Effector CD8-positive, alpha-beta T cell (primary cell): ENCODE data around the gene VCL.

Source experiments
- DNase-seq: peaks from one replicate; lab custom pipeline; 2025; lab: John Stamatoyannopoulos, UW

The VCL gene

DNA sequence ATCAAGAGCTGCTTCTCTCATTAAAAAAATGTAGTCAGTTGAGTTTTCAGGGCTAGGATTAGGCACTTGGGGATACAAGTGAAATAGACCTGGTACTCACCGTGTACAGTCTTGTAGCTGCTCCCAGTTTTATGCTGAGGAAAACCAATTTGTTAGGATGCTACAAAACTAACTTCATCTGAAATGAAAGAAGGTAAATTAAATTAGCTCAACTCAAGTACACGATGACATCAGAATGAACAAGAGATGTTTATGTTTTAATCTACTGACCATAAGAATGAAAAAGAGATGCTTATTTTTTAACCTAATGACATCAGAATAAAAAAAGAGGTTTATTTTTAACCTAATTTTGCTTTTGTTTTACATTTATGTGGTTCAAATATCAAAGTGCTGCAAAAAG is 79.0 kb downstream of the VCL start:
- DNase-seq = no peak

DNA sequence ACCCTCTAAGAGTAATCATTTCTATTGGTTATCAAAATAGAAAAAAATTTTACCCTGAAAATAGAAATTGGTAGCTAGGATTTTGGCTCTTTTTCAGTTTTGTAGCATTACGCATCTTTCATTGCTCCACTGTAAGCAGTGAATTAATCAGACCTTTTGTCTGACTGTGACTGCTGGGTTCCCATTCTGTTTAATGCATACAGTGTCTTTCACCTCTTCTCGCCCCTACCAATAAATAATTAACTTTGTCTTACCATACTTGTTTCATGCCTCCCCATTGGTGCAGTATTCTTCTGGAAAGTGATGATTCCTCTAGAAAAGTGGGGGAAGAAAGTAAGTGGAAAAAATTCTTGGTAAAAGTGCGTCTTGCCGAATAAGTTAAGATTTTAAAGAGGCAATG is 79.5 kb downstream of the VCL start:
- no peak for DNase-seq

DNA sequence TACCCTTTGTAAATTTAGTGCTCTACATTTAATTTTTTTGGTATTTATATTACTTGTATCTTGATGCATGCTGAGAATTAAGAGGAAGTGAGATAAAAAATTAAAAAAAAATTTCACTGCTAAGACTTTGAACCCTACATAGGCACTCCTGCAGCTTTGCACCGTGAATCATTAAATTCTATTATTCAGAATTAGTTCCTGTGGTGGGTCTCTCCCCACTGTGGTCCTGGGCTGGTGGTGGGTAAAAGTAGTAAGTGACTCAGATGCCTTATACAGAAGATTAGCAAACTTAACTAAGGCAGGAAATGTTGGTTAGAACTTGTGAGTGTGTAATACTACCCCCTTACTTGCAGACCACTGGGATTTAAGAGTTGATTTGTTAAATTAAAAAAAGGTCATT is 80.1 kb downstream of the VCL start:
- no peak for DNase-seq

GRCh38 chr10:74079028-74079935 is 81.4 kb downstream of the VCL start:
- DNase-seq = no peak

DNA sequence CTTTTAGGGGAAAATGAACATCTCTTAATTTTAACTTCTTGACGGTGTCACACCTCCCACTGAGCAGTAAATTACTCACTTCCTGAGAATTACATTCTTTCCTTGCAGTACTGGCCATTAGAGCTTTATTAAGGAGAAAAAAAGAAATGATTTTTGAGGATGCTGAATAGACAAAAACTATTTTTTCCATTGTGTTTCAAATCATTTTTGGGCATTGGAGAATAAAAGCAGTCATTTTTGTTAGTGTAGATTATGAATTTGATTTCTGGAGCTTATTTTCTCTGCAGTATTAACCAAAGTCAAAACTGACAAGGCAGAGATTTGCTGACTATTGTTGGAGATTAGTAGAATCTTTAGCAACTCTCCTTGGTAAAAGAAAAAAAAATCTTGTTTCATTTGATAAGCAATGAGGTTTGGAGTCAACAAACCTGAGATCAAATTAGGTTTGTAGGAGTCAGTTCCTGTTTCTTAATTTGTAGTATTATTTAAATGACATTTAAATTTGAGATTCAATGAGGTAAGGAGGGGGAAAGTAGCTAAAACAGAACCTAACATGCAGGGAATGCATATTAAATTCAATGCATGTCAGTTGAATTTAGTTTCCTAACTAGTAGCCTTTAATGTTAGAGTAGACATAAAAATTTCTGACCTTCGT is 82.1 kb downstream of the VCL start:
- DNase-seq = no peak

DNA sequence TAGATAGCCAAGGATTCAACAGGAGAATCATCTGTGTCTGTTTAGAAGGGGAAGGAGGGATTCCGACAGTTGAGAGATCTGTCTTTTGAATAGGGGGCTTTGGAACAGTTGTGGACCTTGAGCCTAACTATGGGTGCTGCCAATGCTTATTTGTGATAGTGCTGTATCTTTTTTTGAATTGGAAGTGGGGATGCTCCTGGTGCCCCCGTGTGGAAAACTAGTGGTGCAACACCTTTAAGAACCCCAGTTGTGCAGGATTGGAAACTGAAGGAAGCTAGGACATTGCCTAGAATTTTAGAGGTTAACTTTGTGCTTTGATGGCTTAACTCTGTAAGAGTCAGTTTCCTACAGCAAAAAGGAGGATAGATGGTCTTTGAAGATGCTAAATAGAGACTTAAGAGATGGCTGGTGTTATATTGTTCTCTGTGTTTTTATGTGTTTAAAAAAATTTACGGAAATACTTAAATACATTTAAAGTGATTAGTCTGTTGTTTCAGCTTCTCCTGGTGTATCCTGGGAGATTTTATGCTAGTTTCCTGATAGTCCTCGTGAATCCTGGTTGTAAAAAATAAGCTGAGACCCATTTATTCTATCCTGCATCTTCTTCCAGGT is 83.4 kb downstream of the VCL start:
- no peak for DNase-seq

DNA sequence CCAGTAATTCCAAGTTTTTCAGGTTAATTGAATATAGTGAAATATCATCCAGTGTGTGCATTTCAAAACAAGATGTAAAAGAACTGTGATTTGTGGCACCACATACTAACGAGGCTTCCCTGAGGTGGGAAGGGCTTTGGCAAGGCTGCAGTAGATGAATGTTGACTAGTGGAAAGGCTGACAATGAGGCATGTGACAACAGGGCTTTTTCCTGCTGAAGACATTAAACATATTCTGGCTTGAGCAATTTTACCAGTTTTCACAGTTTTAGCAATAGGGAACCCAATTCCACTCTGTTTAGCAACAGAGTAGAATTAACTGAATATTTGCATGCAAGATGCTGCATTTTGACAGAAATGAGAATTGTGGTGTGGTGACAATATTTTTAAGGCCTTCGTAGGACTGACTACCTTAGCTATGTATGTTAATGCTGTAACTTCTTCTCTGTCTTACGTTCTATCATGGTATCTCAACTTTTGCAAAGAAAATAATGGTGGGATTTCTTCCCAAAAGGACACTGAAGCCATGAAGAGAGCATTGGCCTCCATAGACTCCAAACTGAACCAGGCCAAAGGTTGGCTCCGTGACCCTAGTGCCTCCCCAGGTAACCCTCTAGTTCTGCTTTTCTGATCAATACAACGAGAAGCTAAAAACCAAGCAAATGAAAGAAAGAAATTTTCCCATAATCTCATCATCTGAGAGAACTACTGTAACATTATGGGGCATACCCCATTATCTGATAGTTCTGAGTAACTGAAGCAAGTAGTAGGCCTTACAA is 84.2 kb downstream of the VCL start:
- DNase-seq = no peak

DNA sequence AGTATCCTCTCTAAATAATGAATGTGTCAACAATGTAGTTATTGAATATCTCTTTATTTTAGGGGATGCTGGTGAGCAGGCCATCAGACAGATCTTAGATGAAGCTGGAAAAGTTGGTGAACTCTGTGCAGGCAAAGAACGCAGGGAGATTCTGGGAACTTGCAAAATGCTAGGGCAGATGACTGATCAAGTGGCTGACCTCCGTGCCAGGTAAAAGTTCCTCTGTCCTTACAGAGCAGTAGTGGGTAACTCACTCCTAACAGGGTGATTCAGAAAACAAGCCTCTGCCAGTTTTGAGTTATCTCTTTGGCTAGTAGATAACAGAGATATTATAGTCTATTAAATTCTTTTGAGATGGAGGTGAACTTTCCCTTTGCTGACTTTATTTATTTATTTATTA is 85.4 kb downstream of the VCL start:
- DNase-seq = no peak

DNA sequence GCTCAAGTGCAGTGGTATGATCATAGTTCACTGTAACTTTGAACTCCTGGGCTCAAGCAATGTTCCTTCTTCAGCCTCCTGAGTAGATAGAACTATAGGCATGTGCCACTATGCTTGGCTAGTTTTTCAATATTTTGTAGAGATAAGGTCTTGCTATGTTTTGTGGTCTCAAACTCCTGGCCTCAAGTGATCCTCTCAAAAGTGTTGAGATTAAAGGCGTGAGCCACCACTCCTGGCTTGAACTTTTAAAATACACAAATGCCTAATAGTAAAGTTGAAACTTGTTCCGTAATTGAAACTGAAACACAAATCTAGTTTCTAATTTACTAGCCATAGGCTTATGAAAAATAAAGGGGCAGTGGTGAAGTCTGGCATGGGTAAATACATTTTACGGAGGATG is 87.0 kb downstream of the VCL start:
- no peak for DNase-seq

DNA sequence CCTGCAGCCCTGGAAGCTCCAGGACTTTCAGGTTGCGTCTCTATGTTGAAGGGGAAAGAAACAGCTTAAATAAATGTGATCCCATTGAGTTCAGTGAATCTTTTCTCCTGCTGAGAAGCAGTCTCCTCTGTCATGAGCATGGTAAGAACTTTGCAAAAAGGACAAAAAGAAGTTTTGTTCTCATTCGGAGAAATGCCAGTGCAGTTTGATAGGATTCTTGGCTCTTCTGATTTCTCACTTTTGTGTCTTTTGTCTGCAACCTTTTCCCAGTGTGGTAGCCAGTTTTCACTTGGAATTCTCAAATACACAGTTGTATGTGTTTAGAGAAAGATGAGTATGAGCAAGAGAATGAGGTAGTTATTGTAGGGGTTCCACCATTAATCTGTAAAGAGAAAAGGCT is 88.4 kb downstream of the VCL start:
- DNase-seq = no peak

- no peak for DNase-seq
These were observed 90.8 kb downstream of the VCL start for GRCh38 chr10:74088722-74089121.

DNA sequence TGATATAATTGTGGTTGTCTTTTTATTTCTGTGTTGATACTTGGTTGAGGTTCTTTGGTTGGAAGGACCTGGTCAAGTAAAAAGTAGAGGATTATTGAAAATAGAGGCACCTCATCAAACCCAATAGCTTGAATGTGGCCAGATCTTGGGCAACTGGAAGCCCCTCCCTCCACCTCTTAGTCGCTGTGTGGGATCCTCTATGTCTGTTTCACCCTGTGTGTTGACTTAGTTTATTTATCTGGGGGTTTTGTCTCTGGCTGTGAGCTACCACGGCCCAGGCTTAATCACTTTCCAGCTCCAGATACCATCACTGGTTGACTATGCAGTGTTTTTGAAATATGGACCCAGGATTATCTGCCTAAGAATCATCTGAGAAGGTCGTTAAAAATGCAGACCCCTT is 94.5 kb downstream of the VCL start:
- no peak for DNase-seq

- no peak for DNase-seq
These were observed 95.7 kb downstream of the VCL start for GRCh38 chr10:74093530-74094164.

- DNase-seq = no peak
These were observed 96.3 kb downstream of the VCL start for GRCh38 chr10:74094231-74094630.

GRCh38 chr10:74096777-74097176 is 98.9 kb downstream of the VCL start:
- DNase-seq = no peak

DNA sequence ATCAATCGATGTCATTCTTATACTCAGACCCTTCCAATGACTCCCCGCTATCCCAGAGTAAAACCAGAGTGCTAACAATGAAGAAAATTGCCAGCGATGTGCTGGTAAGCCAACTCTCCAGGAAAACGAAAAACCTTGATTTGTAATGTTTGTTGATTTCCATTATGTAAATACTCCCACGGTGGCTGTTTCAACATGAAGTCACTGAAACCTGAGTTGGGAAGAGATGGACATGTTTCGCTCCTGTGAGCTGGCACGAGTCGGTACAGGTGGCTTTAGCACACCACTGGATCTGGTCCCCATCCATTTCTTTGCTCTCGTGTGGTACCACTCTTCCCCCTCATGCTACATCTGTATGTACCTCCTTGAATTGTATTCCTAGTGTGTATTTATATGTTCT is 99.9 kb downstream of the VCL start:
- no peak for DNase-seq

GRCh38 chr10:74099420-74099819 is 101.5 kb downstream of the VCL start:
- DNase-seq = no peak

DNA sequence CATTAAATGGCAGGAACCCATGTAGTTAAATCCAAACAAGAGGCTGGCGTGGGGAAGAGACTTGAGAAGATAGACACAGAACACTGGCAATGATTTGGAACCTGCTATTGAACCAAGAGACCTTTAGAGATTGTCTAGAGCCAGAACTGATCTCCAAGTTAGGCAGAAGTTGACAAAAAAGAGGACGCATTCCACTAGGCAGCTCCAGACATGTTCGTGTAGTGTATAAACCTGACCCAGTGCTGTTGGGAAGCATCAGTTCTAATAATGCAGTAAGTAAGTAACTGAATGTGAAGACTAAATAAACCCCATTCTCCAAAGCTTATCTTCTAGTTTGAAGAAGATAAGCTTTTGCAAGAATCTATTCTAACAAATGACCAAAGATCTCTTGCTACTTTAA is 101.9 kb downstream of the VCL start:
- DNase-seq = no peak

- no peak for DNase-seq
These were observed 105.8 kb downstream of the VCL start for GRCh38 chr10:74103560-74104258.

- no peak for DNase-seq
These were observed 106.6 kb downstream of the VCL start for GRCh38 chr10:74104480-74104879.

DNA sequence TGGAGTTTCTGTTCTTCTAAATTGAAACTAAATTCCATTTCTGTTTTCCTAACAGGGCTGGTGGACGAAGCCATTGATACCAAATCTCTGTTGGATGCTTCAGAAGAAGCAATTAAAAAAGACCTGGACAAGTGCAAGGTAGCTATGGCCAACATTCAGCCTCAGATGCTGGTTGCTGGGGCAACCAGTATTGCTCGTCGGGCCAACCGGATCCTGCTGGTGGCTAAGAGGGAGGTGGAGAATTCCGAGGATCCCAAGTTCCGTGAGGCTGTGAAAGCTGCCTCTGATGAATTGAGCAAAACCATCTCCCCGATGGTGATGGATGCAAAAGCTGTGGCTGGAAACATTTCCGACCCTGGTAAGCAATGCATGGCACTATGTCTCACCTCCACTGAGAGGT is 107.1 kb downstream of the VCL start:
- DNase-seq = no peak
